ENCODE data around the gene ZBTB18. TPM values are rescaled to one million over a fixed set of nuclear protein-coding genes. Genes with fewer than 3 reads are reported as not detected.

Gene ZBTB18
- total RNA-seq, 2 donors from 2014 or later, result 14.2 to 40.8 TPM

GRCh38 chr1:244106176-244106575 is 55.1 kb downstream of the ZBTB18 start:
- intact Hi-C loops (cut with DNase I), result no loop called here
- H3K27ac ChIP-seq, result no peak overlapping the region
- no peaks in the 10 kb centered on the region for H3K9me3 ChIP-seq
- H3K27me3 ChIP-seq (replicated peaks; ENCODE audit: insufficient read depth), result no peaks in the 10 kb centered on the region
- TF ChIP-seq POLR2A (IDR thresholded peaks at IDR 0.05) (no peak), POLR2AphosphoS5 (IDR thresholded peaks at IDR 0.05) (no peak), CTCF (IDR thresholded peaks at IDR 0.05) (no peak)
- DNase-seq (ENCODE audit: low spot score), result no peak
- 83% methylated on average over 3 of the region's 3 CpGs for WGBS
- H3K4me3 ChIP-seq, result no peak overlapping the region
- H3K36me3 ChIP-seq, result no peaks in the 10 kb centered on the region
- H3K4me1 ChIP-seq (replicated peaks), result no peaks in the 10 kb centered on the region

Small RNA genes within 50 kb of the gene (small RNA-seq; reads per million reads assigned to genes)
- 0 reads per million in 2 donors for gene RN7SL148P

Other genes with a start within 250 kb of the ZBTB18 start
- 10 to 100 TPM; 40.7 to 62.7 TPM for gene AKT3, start 201.0 kb upstream of the ZBTB18 start, total RNA-seq